Activated CD4-positive, alpha-beta T cell treated with anti-CD3 and anti-CD28 coated beads, Interleukin-2, amount 10 ng/mL, durations not matched to agents 7 days and 5 days (primary cell): ENCODE data around the gene JAK1. TPM values are rescaled to one million over a fixed set of nuclear protein-coding genes. Genes with fewer than 3 reads are reported as not detected.

ENCODE experiments used
- CTCF ChIA-PET: fragments of 350-600 bp; sonication (Branson Sonifier 250); formaldehyde crosslinking; loops from one replicate; lab custom pipeline; 2021; ENCODE audit warnings: antibody characterized with exemption; lab: Charles Lee
- POLR2A ChIA-PET: fragments of 350-600 bp; sonication (Branson Sonifier 250); formaldehyde crosslinking; loops from one replicate; lab custom pipeline; 2021; ENCODE audit warnings: antibody characterized with exemption; lab: Charles Lee
- DNase-seq: peaks from one replicate; pipeline ENCODE4 v3.0.0-alpha.2; 2020
- H3K27ac Mint-ChIP-seq: one replicate; pipeline ENCODE4 v1.8.0; 2021; ENCODE audit warnings: mild to moderate bottlenecking, moderate library complexity, mixed read lengths
- H3K27me3 Mint-ChIP-seq: one replicate; pipeline ENCODE4 v1.8.0; 2021; ENCODE audit warnings: mixed read lengths
- H3K36me3 Mint-ChIP-seq: one replicate; pipeline ENCODE4 v1.8.0; 2021; ENCODE audit warnings: low read depth, mixed read lengths
- H3K4me1 Mint-ChIP-seq: one replicate; pipeline ENCODE4 v1.8.0; 2021; ENCODE audit warnings: mixed read lengths
- H3K4me3 Mint-ChIP-seq: one replicate; pipeline ENCODE4 v1.8.0; 2021; ENCODE audit warnings: mild to moderate bottlenecking, moderate library complexity, mixed read lengths
- H3K9me3 Mint-ChIP-seq: one replicate; pipeline ENCODE4 v1.8.0; 2021; ENCODE audit warnings: mixed read lengths
- total RNA-seq, 2 experiments: library from RNA; stranded (reverse); gene quantifications; one replicate each; pipeline ENCODE4 v1.2.3, GENCODE V29; 2021

Gene JAK1
- total RNA-seq, 2 experiments from 2014 or later = 198 to 212 TPM

- H3K4me3 Mint-ChIP-seq = no peak overlapping the region
- no peaks in the 10 kb centered on the region for H3K27me3 Mint-ChIP-seq
- peak overlapping the region; percentile 71 for H3K27ac Mint-ChIP-seq
- ChIA-PET POLR2A (no interaction called here), CTCF (interaction anchor here (1.5 kb wide), 1 partner anchor 9 kb away, joined by 3 read pairs; no protein-coding TSS in a partner anchor)
- H3K9me3 Mint-ChIP-seq = no peaks in the 10 kb centered on the region
- peaks cover 50% of the 10 kb centered on the region for H3K4me1 Mint-ChIP-seq
- DNase-seq = no peak
- peaks cover 10% of the 10 kb centered on the region for H3K36me3 Mint-ChIP-seq
These were observed 57.3 kb downstream of the JAK1 start for GRCh38 chr1:64909031-64909430.

DNA sequence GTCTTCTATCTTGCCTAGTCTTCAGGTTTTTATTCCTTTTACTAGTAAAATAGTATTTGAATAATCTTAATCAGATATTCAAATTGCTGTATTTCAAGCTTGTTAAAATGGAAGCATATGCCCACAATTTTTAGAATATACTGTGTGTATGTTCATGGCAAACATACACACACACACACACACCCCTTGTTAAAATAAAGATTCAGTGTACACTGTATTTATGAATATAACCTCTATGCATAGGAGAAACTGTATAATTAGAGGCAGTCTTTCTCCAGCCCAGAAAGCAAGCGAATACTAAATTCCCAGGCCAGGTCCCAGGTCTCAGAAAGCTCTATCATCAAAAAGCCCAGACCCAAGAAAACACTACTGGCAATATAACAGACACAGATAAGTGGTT, 57.8 kb downstream of the JAK1 start:
- peaks cover 46% of the 10 kb centered on the region for H3K4me1 Mint-ChIP-seq
- ChIA-PET CTCF (interaction anchor here (1.5 kb wide), 1 partner anchor 8 kb away, joined by 3 read pairs; no protein-coding TSS in a partner anchor), POLR2A (no interaction called here)
- H3K27me3 Mint-ChIP-seq = no peaks in the 10 kb centered on the region
- H3K27ac Mint-ChIP-seq = no peak overlapping the region
- no peak for DNase-seq
- H3K36me3 Mint-ChIP-seq = peaks cover 10% of the 10 kb centered on the region
- no peaks in the 10 kb centered on the region for H3K9me3 Mint-ChIP-seq
- H3K4me3 Mint-ChIP-seq = no peak overlapping the region

- Mint-ChIP-seq H3K9me3 (no peaks in the 10 kb centered on the region), H3K4me3 (no peak overlapping the region), H3K27me3 (no peaks in the 10 kb centered on the region), H3K27ac (no peak overlapping the region), H3K36me3 (peaks cover 10% of the 10 kb centered on the region), H3K4me1 (peaks cover 44% of the 10 kb centered on the region)
- CTCF ChIA-PET = interaction anchor here (0.8 to 1.4 kb wide), 2 partner anchors 11 to 16 kb away, joined by 3 to 4 read pairs; no protein-coding TSS in a partner anchor
- POLR2A ChIA-PET = no interaction called here
- no peak for DNase-seq
These were observed 59.9 kb downstream of the JAK1 start for GRCh38 chr1:64906447-64906846.

- POLR2A ChIA-PET = no interaction called here
- Mint-ChIP-seq H3K36me3 (peaks cover 7% of the 10 kb centered on the region), H3K4me3 (no peak overlapping the region), H3K27me3 (no peaks in the 10 kb centered on the region), H3K9me3 (no peaks in the 10 kb centered on the region), H3K4me1 (peaks cover 42% of the 10 kb centered on the region), H3K27ac (no peak overlapping the region)
- CTCF ChIA-PET = interaction anchor here (1.6 kb wide), 1 partner anchor 10 kb away, joined by 4 read pairs; no protein-coding TSS in a partner anchor
- DNase-seq = no peak
These were observed 62.8 kb downstream of the JAK1 start for GRCh38 chr1:64903593-64903992.

GRCh38 chr1:64901663-64902062, 64.7 kb downstream of the JAK1 start:
- H3K36me3 Mint-ChIP-seq = peaks cover 9% of the 10 kb centered on the region
- POLR2A ChIA-PET = no interaction called here
- no peak overlapping the region for H3K27ac Mint-ChIP-seq
- no peaks in the 10 kb centered on the region for H3K27me3 Mint-ChIP-seq
- DNase-seq = no peak
- H3K9me3 Mint-ChIP-seq = no peaks in the 10 kb centered on the region
- no peak overlapping the region for H3K4me3 Mint-ChIP-seq
- H3K4me1 Mint-ChIP-seq = peaks cover 40% of the 10 kb centered on the region
- CTCF ChIA-PET = no interaction called here

GRCh38 chr1:64900916-64901315, 65.4 kb downstream of the JAK1 start:
- no peaks in the 10 kb centered on the region for H3K9me3 Mint-ChIP-seq
- ChIA-PET POLR2A (no interaction called here), CTCF (interaction anchor here (1.2 kb wide), 1 partner anchor 9 kb away, joined by 3 read pairs; no protein-coding TSS in a partner anchor)
- no peak overlapping the region for H3K4me3 Mint-ChIP-seq
- peaks cover 43% of the 10 kb centered on the region for H3K4me1 Mint-ChIP-seq
- no peaks in the 10 kb centered on the region for H3K27me3 Mint-ChIP-seq
- DNase-seq = no peak
- H3K27ac Mint-ChIP-seq = no peak overlapping the region
- peaks cover 10% of the 10 kb centered on the region for H3K36me3 Mint-ChIP-seq

DNA sequence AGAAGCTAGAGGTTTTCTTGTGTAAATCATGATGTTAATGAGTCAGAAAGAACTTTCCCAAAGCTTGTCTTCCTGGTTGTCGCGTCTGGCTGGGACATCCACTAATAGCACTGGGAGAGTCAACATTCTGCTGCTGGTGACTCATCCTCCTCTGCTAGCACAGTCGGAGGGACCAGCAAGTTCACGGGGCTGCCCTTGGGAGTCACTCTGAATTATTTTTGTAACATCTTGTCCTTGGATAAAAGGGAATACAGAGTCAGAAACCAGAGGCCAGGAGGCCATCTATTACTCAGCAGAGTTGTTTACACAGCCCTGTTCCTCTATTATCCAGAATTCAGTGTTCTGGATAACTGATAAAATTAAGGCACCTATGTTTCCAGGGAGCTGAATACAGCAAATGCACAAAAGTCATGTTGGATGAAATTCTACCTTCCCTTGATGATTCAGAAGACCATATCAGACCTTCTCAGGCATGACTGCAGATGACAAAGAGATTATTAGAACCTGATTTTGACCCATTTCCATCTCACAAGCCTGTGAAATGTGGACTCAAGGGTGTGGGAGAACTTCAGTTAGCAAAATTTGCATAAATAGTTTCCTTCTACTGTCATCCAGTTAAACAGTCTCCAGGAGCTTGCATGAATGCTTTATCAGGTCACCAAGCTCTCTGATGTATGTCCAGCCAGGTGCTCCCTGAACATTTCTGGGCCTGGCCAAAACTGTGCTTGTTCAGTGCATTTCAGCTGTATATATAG, 68.1 kb downstream of the JAK1 start:
- no peak for DNase-seq
- H3K4me3 Mint-ChIP-seq = no peak overlapping the region
- no peaks in the 10 kb centered on the region for H3K27me3 Mint-ChIP-seq
- H3K27ac Mint-ChIP-seq = no peak overlapping the region
- H3K9me3 Mint-ChIP-seq = no peaks in the 10 kb centered on the region
- H3K36me3 Mint-ChIP-seq = peaks cover 9% of the 10 kb centered on the region
- ChIA-PET POLR2A (no interaction called here), CTCF (interaction anchor here (0.6 kb wide), 1 partner anchor 1812 kb away, joined by 3 read pairs; no protein-coding TSS in a partner anchor)
- H3K4me1 Mint-ChIP-seq = peaks cover 54% of the 10 kb centered on the region

DNA sequence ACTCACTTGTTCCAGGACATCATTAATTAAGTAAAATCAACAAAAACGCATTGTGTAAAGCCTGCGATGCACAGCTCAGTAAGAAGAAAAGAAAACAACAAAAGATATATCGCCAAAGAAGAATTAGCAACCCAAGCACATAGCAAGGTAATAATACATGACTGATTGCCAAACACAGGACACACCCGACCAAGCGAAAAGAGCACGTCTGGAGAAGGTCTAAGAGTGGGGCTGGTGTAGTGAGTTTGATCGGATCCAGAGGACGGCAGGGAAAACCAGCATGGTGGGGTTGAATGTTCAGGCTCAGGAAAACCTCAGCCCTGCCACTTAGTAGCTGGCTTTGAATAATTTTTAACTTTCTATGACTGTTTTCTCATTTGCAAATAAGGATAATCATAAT, 69.8 kb downstream of the JAK1 start:
- Mint-ChIP-seq H3K4me1 (peaks cover 65% of the 10 kb centered on the region), H3K4me3 (no peak overlapping the region), H3K27me3 (no peaks in the 10 kb centered on the region), H3K9me3 (no peaks in the 10 kb centered on the region), H3K36me3 (peaks cover 8% of the 10 kb centered on the region), H3K27ac (no peak overlapping the region)
- DNase-seq = no peak
- ChIA-PET CTCF (interaction anchor here (0.5 kb wide), 1 partner anchor 48 kb away, joined by 4 read pairs; no protein-coding TSS in a partner anchor), POLR2A (no interaction called here)

GRCh38 chr1:64895500-64895899, 70.8 kb downstream of the JAK1 start:
- Mint-ChIP-seq H3K9me3 (no peaks in the 10 kb centered on the region), H3K27ac (no peak overlapping the region), H3K36me3 (peaks cover 8% of the 10 kb centered on the region), H3K27me3 (no peaks in the 10 kb centered on the region), H3K4me1 (peaks cover 71% of the 10 kb centered on the region), H3K4me3 (no peak overlapping the region)
- no peak for DNase-seq
- CTCF ChIA-PET = interaction anchor here (1.0 to 2.4 kb wide), 3 partner anchors 11 to 116 kb away, joined by 3 to 7 read pairs (median 3); no protein-coding TSS in a partner anchor
- POLR2A ChIA-PET = no interaction called here

DNA sequence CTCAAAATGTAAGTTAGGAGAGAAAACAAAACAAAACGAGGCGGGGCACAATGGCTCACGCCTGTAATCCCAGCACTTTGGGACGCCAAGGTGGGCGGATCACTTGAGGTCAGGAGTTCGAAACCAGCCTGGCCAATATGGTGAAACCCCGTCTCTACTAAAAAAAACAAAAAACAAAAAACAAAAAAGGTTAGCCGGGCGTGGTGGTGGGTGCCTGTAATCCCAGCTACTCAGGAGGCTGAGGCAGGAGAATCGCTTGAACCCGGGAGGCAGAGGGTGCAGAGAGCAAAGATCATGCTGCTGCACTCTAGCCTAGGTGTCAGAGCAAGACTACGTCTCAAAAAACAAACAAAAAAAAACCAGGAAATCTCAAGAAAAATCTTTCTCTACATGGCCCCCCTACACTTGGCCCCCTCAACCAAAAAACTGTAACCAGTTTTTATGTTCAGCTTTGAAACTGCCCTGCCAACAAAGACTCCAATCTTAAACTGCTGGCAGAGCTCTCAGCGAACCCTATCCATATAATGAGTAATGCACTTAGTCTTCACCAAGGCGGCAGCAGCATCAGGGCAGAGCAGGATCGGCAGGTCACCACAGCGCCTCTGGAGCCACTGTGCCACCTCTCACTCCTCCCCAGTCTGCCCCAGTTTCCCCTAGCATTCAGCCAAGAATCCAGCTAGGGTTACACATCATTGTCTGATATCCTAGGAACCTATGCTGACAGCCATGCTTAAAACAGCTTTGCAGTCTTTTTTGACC, 71.7 kb downstream of the JAK1 start:
- ChIA-PET POLR2A (no interaction called here), CTCF (interaction anchor here (0.7 to 2.4 kb wide), 4 partner anchors 9 to 117 kb away, joined by 3 to 7 read pairs (median 4); no protein-coding TSS in a partner anchor)
- peaks cover 74% of the 10 kb centered on the region for H3K4me1 Mint-ChIP-seq
- no peaks in the 10 kb centered on the region for H3K27me3 Mint-ChIP-seq
- no peak overlapping the region for H3K27ac Mint-ChIP-seq
- no peak overlapping the region for H3K4me3 Mint-ChIP-seq
- DNase-seq = no peak
- H3K36me3 Mint-ChIP-seq = peaks cover 8% of the 10 kb centered on the region
- H3K9me3 Mint-ChIP-seq = no peaks in the 10 kb centered on the region

DNA sequence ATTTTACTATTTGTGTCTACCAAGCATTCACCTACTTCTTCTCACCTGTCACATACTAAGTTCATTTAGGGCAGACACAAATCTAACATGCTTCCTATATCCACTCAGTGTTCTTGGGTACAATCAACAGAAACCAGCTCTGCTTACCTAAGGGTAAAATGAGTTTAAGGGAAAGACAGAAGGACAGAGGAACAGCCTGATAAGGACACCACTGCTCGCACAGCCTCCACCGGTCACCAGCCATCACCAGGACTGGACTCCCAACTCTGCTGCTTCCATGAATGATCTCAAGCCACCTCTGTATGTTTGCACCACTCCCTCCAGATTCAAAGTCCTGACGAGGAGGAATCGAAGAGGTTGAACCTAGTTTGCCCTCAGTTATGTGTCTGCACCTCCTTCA, 72.4 kb downstream of the JAK1 start:
- no peak for DNase-seq
- Mint-ChIP-seq H3K27ac (no peak overlapping the region), H3K4me1 (peaks cover 77% of the 10 kb centered on the region), H3K36me3 (peaks cover 11% of the 10 kb centered on the region), H3K27me3 (no peaks in the 10 kb centered on the region), H3K4me3 (no peak overlapping the region), H3K9me3 (no peaks in the 10 kb centered on the region)
- ChIA-PET POLR2A (no interaction called here), CTCF (interaction anchor here (1.3 to 2.4 kb wide), 3 partner anchors 9 to 20 kb away, joined by 4 to 7 read pairs (median 4); no protein-coding TSS in a partner anchor)

GRCh38 chr1:64892576-64893573, 73.5 kb downstream of the JAK1 start:
- no peak for DNase-seq
- ChIA-PET POLR2A (no interaction called here), CTCF (interaction anchor here (1.3 to 2.4 kb wide), 3 partner anchors 8 to 19 kb away, joined by 4 to 7 read pairs (median 4); no protein-coding TSS in a partner anchor)
- peaks cover 78% of the 10 kb centered on the region for H3K4me1 Mint-ChIP-seq
- peaks cover 14% of the 10 kb centered on the region for H3K36me3 Mint-ChIP-seq
- no peaks in the 10 kb centered on the region for H3K27me3 Mint-ChIP-seq
- H3K9me3 Mint-ChIP-seq = no peaks in the 10 kb centered on the region
- no peak overlapping the region for H3K27ac Mint-ChIP-seq
- no peak overlapping the region for H3K4me3 Mint-ChIP-seq
